T-helper 1 cell treated with Interleukin-12 subunit alpha and Interleukin-12 subunit beta and Interleukin-4 antibody, amounts not matched to agents 30 ng/mL and 1 ng/mL, for 36 hours (primary cell): ENCODE measurements around the gene C1GALT1. TPM values are rescaled to one million over a fixed set of nuclear protein-coding genes. Genes with fewer than 3 reads are reported as not detected.
"Not testable (repeated sequence)": the region's sequence is repeated elsewhere in the genome, so short reads cannot be mapped to it uniquely, and the experiment has no call there.

Experiments
- intact Hi-C: fragments of 100-400 bp; cut with micrococcal nuclease; formaldehyde crosslinking; loops from one replicate; pipeline ENCODE4 v1.15.1; 2024
- total RNA-seq: library from RNA; stranded (reverse); gene quantifications from 2 replicates; pipeline ENCODE4 v1.2.3, GENCODE V29; 2022

Gene C1GALT1
- total RNA-seq, 1 donor from 2014 or later: 54.9 TPM

GRCh38 chr7:7192798-7193788 is 10.7 kb downstream of the C1GALT1 start:
- intact Hi-C loops: loop anchor here (1.0 to 2.0 kb wide), 2 partner anchors 8 to 66 kb away; no protein-coding TSS in a partner anchor

- intact Hi-C loops: not testable (repeated sequence)
These were observed 17.2 kb downstream of the C1GALT1 start for GRCh38 chr7:7199592-7199991.

GRCh38 chr7:7200255-7200654 is 17.9 kb downstream of the C1GALT1 start:
- intact Hi-C loops: loop anchor here (2.0 to 5.0 kb wide), 2 partner anchors 17 to 42 kb away; partner anchors contain the start of gene C1GALT1

GRCh38 chr7:7201578-7202374 is 19.4 kb downstream of the C1GALT1 start:
- intact Hi-C loops: loop anchor here (1.0 to 5.0 kb wide), 3 partner anchors 8 to 41 kb away; partner anchors contain the start of gene C1GALT1

- intact Hi-C loops: loop anchor here (5.0 kb wide), 1 partner anchor 40 kb away; no protein-coding TSS in a partner anchor
These were observed 20.0 kb downstream of the C1GALT1 start for GRCh38 chr7:7202375-7202720.

- intact Hi-C loops: loop anchor here (1.0 to 5.0 kb wide), 2 partner anchors 20 to 38 kb away; no protein-coding TSS in a partner anchor
These were observed 21.6 kb downstream of the C1GALT1 start for GRCh38 chr7:7203813-7204575.

- intact Hi-C loops: no loop called here
These were observed 25.5 kb downstream of the C1GALT1 start for GRCh38 chr7:7207876-7208275.

- intact Hi-C loops: no loop called here
These were observed 26.2 kb downstream of the C1GALT1 start for GRCh38 chr7:7208520-7208919.

- intact Hi-C loops: no loop called here
These were observed 27.2 kb downstream of the C1GALT1 start for GRCh38 chr7:7209412-7210050.

- intact Hi-C loops: no loop called here
These were observed 28.3 kb downstream of the C1GALT1 start for GRCh38 chr7:7210475-7211237.

- intact Hi-C loops: no loop called here
These were observed 30.3 kb downstream of the C1GALT1 start for GRCh38 chr7:7212612-7213011.

GRCh38 chr7:7214398-7215347 is 32.3 kb downstream of the C1GALT1 start:
- intact Hi-C loops: no loop called here

- intact Hi-C loops: no loop called here
These were observed 33.9 kb downstream of the C1GALT1 start for GRCh38 chr7:7216279-7216678.

GRCh38 chr7:7219216-7219615 is 36.9 kb downstream of the C1GALT1 start:
- intact Hi-C loops: no loop called here

GRCh38 chr7:7220821-7221220 is 38.5 kb downstream of the C1GALT1 start:
- intact Hi-C loops: no loop called here

GRCh38 chr7:7221599-7222038 is 39.3 kb downstream of the C1GALT1 start:
- intact Hi-C loops: no loop called here

- intact Hi-C loops: no loop called here
These were observed 40.9 kb downstream of the C1GALT1 start for GRCh38 chr7:7223250-7223649.

GRCh38 chr7:7226407-7226806 is 44.1 kb downstream of the C1GALT1 start:
- intact Hi-C loops: no loop called here

GRCh38 chr7:7228472-7228871 is 46.1 kb downstream of the C1GALT1 start:
- intact Hi-C loops: no loop called here
